Left lung (tissue), 10 donors: ENCODE results near the gene PTCHD1. TPM values are rescaled to one million over a fixed set of nuclear protein-coding genes. Genes with fewer than 3 reads are reported as not detected.
A peak's percentile ranks its signal among the peaks of the same experiment; 100 is the strongest.

Experiments
- ATAC-seq: fragments of 200-7000 bp; cut with Tn5 transposase; one replicate; pipeline ENCODE4 v1.9.1; 2020; ENCODE audit warnings: moderate library complexity
- DNase-seq, 4 donors: peaks; one replicate each; pipeline ENCODE4 v3.0.0-alpha.2; 2013 to 2020
- H3K27ac ChIP-seq, 2 donors: fragments of 200-600 bp; sonication (generic) in 1 of 2; one replicate each; pipeline versions ENCODE4 v1.5.0 to v1.8.0; 2020 to 2021
- H3K27me3 ChIP-seq, 2 donors: fragments of 200-600 bp; sonication (generic) in 1 of 2; one replicate each; pipeline versions ENCODE4 v1.5.0 to v1.8.0; 2020 to 2021
- H3K36me3 ChIP-seq, 2 donors: fragments of 200-600 bp; sonication (generic) in 1 of 2; one replicate each; pipeline versions ENCODE4 v1.5.0 to v1.8.0; 2020 to 2021
- H3K4me1 ChIP-seq, 2 donors: fragments of 200-600 bp; one replicate each; pipeline ENCODE4 v1.8.0; 2021
- H3K4me3 ChIP-seq, 2 donors: fragments of 200-600 bp; sonication (generic) in 1 of 2; one replicate each; pipeline versions ENCODE4 v1.5.0 to v1.8.0; 2020 to 2021; ENCODE audit warnings: mild to moderate bottlenecking in 1 of 2
- H3K9me3 ChIP-seq, 2 donors: fragments of 200-600 bp; sonication (generic) in 1 of 2; one replicate each; pipeline versions ENCODE4 v1.5.0 to v1.8.0; 2020 to 2021
- intact Hi-C, 2 donors: fragments of 100-400 bp; cut with DNase I; formaldehyde crosslinking; loops; one replicate each; pipeline versions ENCODE4 v1.11.2 to v1.14.2; 2022
- polyA plus RNA-seq, 6 donors: library from polyadenylated mRNA; unstranded; fragments of 120-200 nt; gene quantifications; one replicate each; pipeline ENCODE4 v1.2.1, GENCODE V29; 2013; ENCODE audit not compliant: insufficient read length in 6 of 6
- total RNA-seq, 2 donors: library from RNA; stranded (reverse); fragmentation: NEBNext Ultra II Directional; extraction: Animal tissue kit (Norgen Biotek cat#: 25700); gene quantifications; one replicate each; pipeline ENCODE4 v1.2.1, GENCODE V29; 2021
- TF ChIP-seq, protein P1 (sequence below), 2 donors: fragments of 200-600 bp; sonication (generic) in 1 of 2; IDR thresholded peaks; one replicate each; pipeline versions ENCODE4 v1.5.0 to v1.8.0; 2021; ENCODE audit warnings: antibody characterized with exemption in 2 of 2
- donor health status: DM: no; HTN: yes; CAD: no.
- donor health status: DM: no; HTN: no; CAD: no.

Gene PTCHD1
- total and polyA plus RNA-seq, 8 donors: 0.06 to 0.81 (median 0.10) TPM

DNA sequence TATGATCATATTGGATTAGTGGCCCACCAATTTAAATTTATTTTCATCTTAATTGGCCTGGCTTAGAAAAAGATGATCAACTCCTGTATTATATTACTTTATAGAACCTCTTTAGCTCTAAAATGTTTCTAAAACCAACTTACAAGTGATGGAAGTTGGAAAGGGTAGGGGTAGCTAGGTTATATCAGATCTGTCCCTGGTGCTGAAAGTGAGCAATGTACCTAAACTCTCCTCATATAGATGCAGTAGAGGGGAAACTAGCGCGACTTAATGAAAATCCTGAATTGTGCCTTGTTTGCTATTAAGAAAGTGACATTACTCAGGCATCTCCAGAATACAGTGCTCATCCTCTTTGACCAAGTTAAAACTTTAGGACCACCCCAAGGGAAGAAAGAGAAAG is 7.5 kb upstream of the PTCHD1 start:
- ATAC-seq: no peak
- TF ChIP-seq, protein P1, sequence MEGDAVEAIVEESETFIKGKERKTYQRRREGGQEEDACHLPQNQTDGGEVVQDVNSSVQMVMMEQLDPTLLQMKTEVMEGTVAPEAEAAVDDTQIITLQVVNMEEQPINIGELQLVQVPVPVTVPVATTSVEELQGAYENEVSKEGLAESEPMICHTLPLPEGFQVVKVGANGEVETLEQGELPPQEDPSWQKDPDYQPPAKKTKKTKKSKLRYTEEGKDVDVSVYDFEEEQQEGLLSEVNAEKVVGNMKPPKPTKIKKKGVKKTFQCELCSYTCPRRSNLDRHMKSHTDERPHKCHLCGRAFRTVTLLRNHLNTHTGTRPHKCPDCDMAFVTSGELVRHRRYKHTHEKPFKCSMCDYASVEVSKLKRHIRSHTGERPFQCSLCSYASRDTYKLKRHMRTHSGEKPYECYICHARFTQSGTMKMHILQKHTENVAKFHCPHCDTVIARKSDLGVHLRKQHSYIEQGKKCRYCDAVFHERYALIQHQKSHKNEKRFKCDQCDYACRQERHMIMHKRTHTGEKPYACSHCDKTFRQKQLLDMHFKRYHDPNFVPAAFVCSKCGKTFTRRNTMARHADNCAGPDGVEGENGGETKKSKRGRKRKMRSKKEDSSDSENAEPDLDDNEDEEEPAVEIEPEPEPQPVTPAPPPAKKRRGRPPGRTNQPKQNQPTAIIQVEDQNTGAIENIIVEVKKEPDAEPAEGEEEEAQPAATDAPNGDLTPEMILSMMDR (IDR thresholded peaks at IDR 0.05): no peak

DNA sequence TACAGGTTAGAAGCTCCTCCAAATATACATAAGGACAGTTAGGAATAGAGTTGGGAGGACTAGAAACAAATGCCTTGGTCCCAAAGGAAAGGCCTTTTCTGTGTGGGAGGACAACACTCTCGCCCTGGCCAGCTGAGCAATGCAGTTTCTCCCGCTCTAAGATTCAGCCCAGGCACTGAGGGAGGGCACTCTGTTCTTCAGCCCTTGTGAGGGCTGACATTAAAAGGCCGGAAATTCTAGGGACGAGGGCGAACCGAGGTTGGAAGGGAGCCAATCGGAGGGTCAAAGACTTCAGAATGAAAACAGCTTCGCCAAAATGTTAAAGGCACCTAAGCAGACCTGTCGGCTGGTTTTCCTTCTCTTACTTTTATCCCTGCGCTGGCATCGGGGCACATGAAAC is 2.9 kb upstream of the PTCHD1 start:
- Histone ChIP-seq H3K4me3 (no peak overlapping the region), H3K27me3 (peaks cover 39 to 59% of the 10 kb centered on the region in 2 donors), H3K4me1 (no peaks in the 10 kb centered on the region), H3K36me3 (no peaks in the 10 kb centered on the region), H3K27ac (no peak overlapping the region), H3K9me3 (no peaks in the 10 kb centered on the region)
- TF ChIP-seq, protein P1 (IDR thresholded peaks at IDR 0.05): no peak
- intact Hi-C loops: no loop called here
- DNase-seq: no peak
- no peak for ATAC-seq

More for the DNA sequence above, 7.5 kb upstream of the PTCHD1 start:
- DNase-seq: no peak
- Histone ChIP-seq H3K9me3 (no peaks in the 10 kb centered on the region), H3K4me1 (no peaks in the 10 kb centered on the region), H3K4me3 (no peak overlapping the region), H3K27me3 (peaks cover 12 to 15% of the 10 kb centered on the region in 2 donors), H3K27ac (no peak overlapping the region), H3K36me3 (no peaks in the 10 kb centered on the region)
- intact Hi-C loops: no loop called here

DNA sequence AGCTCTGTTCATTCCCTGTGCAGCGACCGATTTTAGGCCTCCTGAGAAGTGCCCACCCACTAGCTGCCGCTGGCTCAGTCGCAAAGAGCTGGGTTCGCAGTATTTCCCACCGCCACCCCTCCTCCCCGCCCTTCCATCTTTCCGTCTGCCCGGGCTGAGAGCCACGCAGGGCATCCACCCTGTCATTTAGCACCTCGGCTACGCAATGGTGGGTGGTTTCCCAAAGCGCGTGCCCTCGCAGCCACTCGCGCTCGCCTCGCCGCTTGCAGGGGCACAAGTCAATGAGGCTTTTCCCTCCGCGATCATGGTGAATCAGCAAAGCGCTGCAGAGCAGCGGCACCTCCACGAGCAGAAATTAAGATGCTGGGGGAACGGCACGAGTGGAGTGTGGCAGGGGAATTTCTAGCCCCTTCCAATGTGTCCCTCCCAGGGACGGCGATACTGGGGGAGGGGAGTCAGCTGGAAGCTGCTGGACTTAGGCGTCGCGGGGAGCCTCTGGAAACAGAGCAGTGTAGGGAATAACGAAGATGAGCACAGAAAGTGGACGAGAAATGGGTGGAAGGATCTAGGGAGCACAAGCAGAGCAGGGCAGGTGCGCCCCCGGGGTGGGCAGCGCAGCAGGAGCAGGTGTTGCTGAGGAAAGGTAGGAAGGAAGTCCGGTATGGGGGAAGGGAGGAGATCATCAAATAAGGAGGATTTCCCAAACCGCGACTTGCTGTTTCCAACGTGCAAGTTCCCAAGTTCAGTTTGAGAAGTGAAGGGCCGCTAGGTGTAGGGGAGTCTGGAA is 2.4 kb upstream of the PTCHD1 start:
- Histone ChIP-seq H3K4me3 (no peak overlapping the region), H3K27ac (no peak overlapping the region), H3K4me1 (no peaks in the 10 kb centered on the region), H3K27me3 (peaks cover 39 to 61% of the 10 kb centered on the region in 2 donors), H3K36me3 (no peaks in the 10 kb centered on the region), H3K9me3 (no peaks in the 10 kb centered on the region)
- DNase-seq (peak in 1 of 4 donors; percentile 39), ATAC-seq (no peak)
- TF ChIP-seq, protein P1 (IDR thresholded peaks at IDR 0.05): no peak
- intact Hi-C loops: no loop called here

DNA sequence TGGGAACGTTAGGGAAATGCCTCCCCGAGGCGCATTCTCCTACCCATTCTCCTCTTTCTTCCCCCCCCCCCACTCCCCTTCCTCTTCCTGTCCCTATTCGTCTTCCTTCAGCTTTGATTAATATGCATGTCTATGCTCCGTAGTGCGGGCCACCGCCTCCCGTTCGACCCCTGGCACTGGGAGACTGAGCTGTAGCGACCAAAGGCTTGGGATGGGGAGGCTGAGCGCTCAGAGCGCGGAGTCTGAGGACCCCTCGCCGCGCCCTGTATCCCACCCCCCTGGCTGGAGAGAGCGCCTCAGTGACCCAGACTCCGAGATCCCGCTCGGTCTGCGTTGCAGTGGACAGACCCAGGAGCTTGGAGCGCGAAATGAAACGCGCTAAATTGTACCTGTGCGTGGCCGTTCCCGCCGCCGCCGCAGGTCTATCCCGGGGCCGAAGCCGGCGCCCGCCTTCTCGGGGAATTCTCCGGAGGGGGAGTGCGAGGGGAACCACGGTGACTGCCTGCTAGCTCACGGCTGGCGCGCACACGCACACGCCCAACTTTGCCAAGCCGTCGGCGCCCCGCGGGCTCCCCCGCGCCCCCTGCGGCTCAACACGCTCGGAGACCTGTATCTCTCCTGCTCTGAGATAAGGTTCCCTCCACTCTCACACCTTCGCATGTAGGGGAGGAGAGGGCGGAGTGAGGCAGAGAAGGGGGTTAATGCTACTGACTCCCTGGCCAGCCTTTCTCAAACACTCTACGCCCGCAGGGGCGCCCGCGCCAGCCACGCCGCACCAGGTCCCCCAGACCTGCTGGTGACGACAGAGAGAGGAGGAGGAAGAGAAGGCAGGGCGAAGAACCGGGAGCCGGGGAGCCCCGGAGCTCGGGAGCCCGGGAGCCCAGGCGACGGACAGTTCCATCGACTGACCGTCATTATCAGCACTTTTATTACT is 1.5 kb upstream of the PTCHD1 start:
- peak in 1 of 4 donors; percentile 48 for DNase-seq

More for the DNA sequence above, 1.5 kb upstream of the PTCHD1 start:
- peak; percentile 44 for ATAC-seq
- Histone ChIP-seq H3K27me3 (peaks cover 39 to 61% of the 10 kb centered on the region in 2 donors), H3K4me3 (peak overlapping the region in 1 of 2 donors; percentile 11), H3K9me3 (no peaks in the 10 kb centered on the region), H3K4me1 (no peaks in the 10 kb centered on the region), H3K27ac (no peak overlapping the region), H3K36me3 (no peaks in the 10 kb centered on the region)
- TF ChIP-seq, protein P1 (IDR thresholded peaks at IDR 0.05): no peak
- intact Hi-C loops: no loop called here
